Fibroblast of villous mesenchyme (primary cell): Measurements from ENCODE around the gene DBNDD2. TPM values are rescaled to one million over a fixed set of nuclear protein-coding genes. Genes with fewer than 3 reads are reported as not detected.

Source experiments
- DNase-seq: peaks from one replicate; pipeline ENCODE4 v3.0.0-alpha.2; 2010; ENCODE audit warnings: low read depth
- H3K4me3 ChIP-seq: 2 replicates; pipeline ENCODE4 v1.5.1; 2011; ENCODE audit warnings: low read depth, mild to moderate bottlenecking, low read length
- CTCF ChIP-seq: IDR thresholded peaks from 2 replicates; pipeline ENCODE4 v1.5.1; 2012; ENCODE audit warnings: low read depth, mild to moderate bottlenecking, low read length; ENCODE audit not compliant: insufficient read depth
- total RNA-seq: library from RNA; depleted of rRNA; stranded (reverse); fragments of >200 nt; gene quantifications from 2 replicates; pipeline ENCODE4 v1.2.3, GENCODE V29; 2012

Gene DBNDD2
- total RNA-seq, 1 donor, result 9.9 TPM

- peak; percentile 55 for DNase-seq
- no peak for TF ChIP-seq CTCF
- no peak overlapping the region for H3K4me3 ChIP-seq
Observed at GRCh38 chr20:45433316-45433715, 25.2 kb downstream of the DBNDD2 start.

- H3K4me3 ChIP-seq, result no peak overlapping the region
- no peak for DNase-seq
- no peak for TF ChIP-seq CTCF
Observed at GRCh38 chr20:45433976-45434375, 25.9 kb downstream of the DBNDD2 start.

GRCh38 chr20:45436732-45437485 is 28.8 kb downstream of the DBNDD2 start:
- DNase-seq, result peak; percentile 91
- peak overlapping the region; percentile 61 for H3K4me3 ChIP-seq
- TF ChIP-seq CTCF, result peak; percentile 98

- H3K4me3 ChIP-seq, result no peak overlapping the region
- DNase-seq, result no peak
- TF ChIP-seq CTCF, result no peak
Observed at GRCh38 chr20:45440424-45440823, 32.3 kb downstream of the DBNDD2 start.

- TF ChIP-seq CTCF, result no peak
- no peak overlapping the region for H3K4me3 ChIP-seq
- DNase-seq, result no peak
Observed at GRCh38 chr20:45440891-45441685, 33.0 kb downstream of the DBNDD2 start.

- H3K4me3 ChIP-seq, result no peak overlapping the region
- DNase-seq, result no peak
- no peak for TF ChIP-seq CTCF
Observed at GRCh38 chr20:45441746-45442145, 33.7 kb downstream of the DBNDD2 start.
